Endothelial cell of umbilical vein (primary cell): Measurements from ENCODE around the gene CAMKV. TPM values are rescaled to one million over a fixed set of nuclear protein-coding genes. Genes with fewer than 3 reads are reported as not detected.

Experiments
- BruUV-seq: library from RNA; stranded (reverse); fragments of 400-500 nt; replicated peaks from 2 replicates; lab custom pipeline; 2021; lab: Mats Ljungman, UMichigan
- CTCF ChIA-PET: fragments of 300-600, 350-600 bp; sonication (Branson Sonifier 250); formaldehyde crosslinking; loops from one replicate; lab custom pipeline; 2021; ENCODE audit warnings: antibody characterized with exemption, inconsistent platforms; lab: Charles Lee
- POLR2A ChIA-PET: fragments of 300-600, 350-600 bp; sonication (Branson Sonifier 250); formaldehyde crosslinking; loops from one replicate; lab custom pipeline; 2021; ENCODE audit warnings: antibody characterized with exemption, inconsistent platforms; lab: Charles Lee
- DNase-seq: peaks from one replicate; pipeline ENCODE4 v3.0.0-alpha.2; 2011; ENCODE audit warnings: low read depth, low spot score
- FAIRE-seq: peaks from 2 replicates; lab custom pipeline; 2011; peaks lifted over from hg19 to GRCh38; lab: Jason Lieb, UNC
- H2AFZ ChIP-seq: 2 replicates; pipeline ENCODE4 v1.6.0; 2012; ENCODE audit warnings: low read depth, low read length, control low read depth, inconsistent platforms
- H3K27ac ChIP-seq: 2 replicates; pipeline ENCODE4 v1.5.1; 2011; ENCODE audit warnings: low read depth, mild to moderate bottlenecking, control low read depth, low read length, moderate library complexity; ENCODE audit not compliant: insufficient read depth
- H3K27me3 ChIP-seq, 2 experiments: 2 replicates each; pipeline versions ENCODE4 v1.6.0 to v1.6.1; 2011; ENCODE audit warnings: low read length in 2 of 2, mixed read lengths in 1 of 2; ENCODE audit not compliant: control insufficient read depth in 2 of 2, insufficient read depth in 2 of 2
- H3K36me3 ChIP-seq, 2 experiments: 2 replicates in 1 of 2; 3 replicates in 1 of 2; pipeline ENCODE4 v1.5.1; 2011; ENCODE audit warnings: low read length in 2 of 2, mild to moderate bottlenecking in 1 of 2, moderate library complexity in 1 of 2; ENCODE audit not compliant: control insufficient read depth in 2 of 2, insufficient read depth in 2 of 2; ENCODE audit errors: extremely low read depth in 1 of 2
- H3K4me1 ChIP-seq: 3 replicates; pipeline ENCODE4 v1.5.1; 2011; ENCODE audit warnings: mild to moderate bottlenecking, low read length; ENCODE audit not compliant: control insufficient read depth, insufficient read depth; ENCODE audit errors: extremely low read depth
- H3K4me2 ChIP-seq: 2 replicates; pipeline ENCODE4 v1.6.1; 2011; ENCODE audit warnings: low read length, control low read depth, mixed read lengths; ENCODE audit not compliant: insufficient read depth
- H3K4me3 ChIP-seq, 3 experiments: fragments of 200-600 bp in 1 of 3; sonication (generic), shearing (Covaris generic) in 1 of 3; replicated peaks in 1 of 3; 2 replicates each; pipeline ENCODE4 v1.5.1; 2011 to 2016; ENCODE audit warnings: control low read depth in 3 of 3, low read length in 3 of 3, mild to moderate bottlenecking in 2 of 3, inconsistent platforms in 1 of 3, low read depth in 1 of 3, moderate library complexity in 1 of 3; ENCODE audit not compliant: insufficient read depth in 1 of 3
- H3K79me2 ChIP-seq: 2 replicates; pipeline ENCODE4 v1.6.0; 2012; ENCODE audit warnings: low read length, inconsistent platforms; ENCODE audit not compliant: control insufficient read depth, insufficient read depth
- H3K9ac ChIP-seq: replicated peaks from 2 replicates; pipeline ENCODE3; 2011; ENCODE audit warnings: low read length, control low read depth; ENCODE audit not compliant: insufficient read depth; ENCODE audit errors: extremely low read depth
- H3K9me1 ChIP-seq: replicated peaks from 3 replicates; pipeline ENCODE4 v1.6.0; 2011; ENCODE audit warnings: mild to moderate bottlenecking, low read length; ENCODE audit not compliant: control insufficient read depth, insufficient read depth; ENCODE audit errors: extremely low read depth
- H3K9me3 ChIP-seq: replicated peaks from 2 replicates; pipeline ENCODE4 v1.5.1; 2012; ENCODE audit warnings: low read length, inconsistent platforms; ENCODE audit not compliant: control insufficient read depth, insufficient read depth
- H4K20me1 ChIP-seq: replicated peaks from 2 replicates; pipeline ENCODE3; 2011; ENCODE audit warnings: mild to moderate bottlenecking, low read length; ENCODE audit not compliant: control insufficient read depth, insufficient read depth; ENCODE audit errors: extremely low read depth
- CTCF ChIP-seq, 2 donors: IDR thresholded peaks; 1 replicate in 1 of 2; 2 replicates in 1 of 2; pipeline ENCODE4 v1.5.1; 2011; ENCODE audit warnings: low read length in 2 of 2, mild to moderate bottlenecking in 2 of 2, moderate library complexity in 2 of 2, control low read depth in 1 of 2, inconsistent platforms in 1 of 2, low read depth in 1 of 2; ENCODE audit not compliant: insufficient read depth in 1 of 2; ENCODE audit errors: extremely low read depth in 1 of 2
- EZH2 ChIP-seq: IDR thresholded peaks from 2 replicates; pipeline ENCODE4 v1.6.1; 2012; ENCODE audit warnings: borderline replicate concordance, low read depth, mild to moderate bottlenecking, moderate library complexity, low read length, inconsistent platforms; ENCODE audit not compliant: severe bottlenecking
- FOS ChIP-seq: IDR thresholded peaks from 2 replicates; pipeline ENCODE4 v1.6.1; 2011; ENCODE audit warnings: mild to moderate bottlenecking, low read length, moderate library complexity, borderline replicate concordance; ENCODE audit not compliant: insufficient read depth
- GATA2 ChIP-seq: IDR thresholded peaks from 2 replicates; pipeline ENCODE4 v1.7.0; 2011; ENCODE audit warnings: low read depth, mild to moderate bottlenecking, moderate library complexity, mixed read lengths, low read length; ENCODE audit not compliant: insufficient read length, insufficient read depth
- JUN ChIP-seq: IDR thresholded peaks from 2 replicates; pipeline ENCODE4 v1.6.1; 2011; ENCODE audit warnings: borderline replicate concordance, low read depth; ENCODE audit not compliant: insufficient read length, insufficient read depth
- MAX ChIP-seq: IDR thresholded peaks from 2 replicates; pipeline ENCODE4 v1.6.1; 2011; ENCODE audit not compliant: insufficient read depth, insufficient read length
- MYC ChIP-seq: IDR thresholded peaks from one replicate; pipeline ENCODE4 v1.6.1; 2011; ENCODE audit warnings: mild to moderate bottlenecking, low read depth, low read length
- POLR2A ChIP-seq: IDR thresholded peaks from 2 replicates; pipeline ENCODE4 v1.6.1; 2012; ENCODE audit warnings: low read depth, mild to moderate bottlenecking, control low read depth, low read length
- POLR2AphosphoS5 ChIP-seq: IDR thresholded peaks from 2 replicates; pipeline ENCODE4 v1.6.1; 2012; ENCODE audit warnings: low read depth, mild to moderate bottlenecking, control low read depth, low read length, moderate library complexity; ENCODE audit not compliant: insufficient read depth
- dilution Hi-C: fragments of 300-500 bp; cut with MboI; formaldehyde crosslinking; loops from one replicate; pipeline ENCODE4 v1.15.0; 2019; ENCODE audit warnings: low sequenced_read_pairs; ENCODE audit not compliant: extremely low pct_ligation_motif_present
- intact Hi-C: fragments of 100-400 bp; cut with micrococcal nuclease; formaldehyde crosslinking; loops from one replicate; pipeline ENCODE4 v1.10.0; 2022
- polyA plus RNA-seq, 4 experiments: library from polyadenylated mRNA; depleted of rRNA in 3 of 4; stranded (reverse) in 3 of 4; unstranded in 1 of 4; fragments of >200 nt; gene quantifications; 2 replicates each; pipeline versions ENCODE4 v1.2.1 to v1.2.3, GENCODE V29; 2011 to 2012; ENCODE audit warnings: missing spikeins in 1 of 4
- total RNA-seq: library from RNA; stranded (reverse); gene quantifications from 2 replicates; pipeline ENCODE4 v1.2.3, GENCODE V29; 2021

Gene CAMKV
- total and polyA plus RNA-seq, 2 donors (not counting 3 experiments of a cell fraction or from before 2014, with no cell fraction given) = not detected

- TF ChIP-seq CTCF (IDR thresholded peaks at IDR 0.05; ENCODE audit: extremely low read depth in 1 of 2, insufficient read depth in 1 of 2, low read depth in 1 of 2, low read length in 2 of 2) = no peak
- no peak for TF ChIP-seq EZH2
- TF ChIP-seq POLR2AphosphoS5 = no peak
- TF ChIP-seq GATA2 = no peak
- no peak for TF ChIP-seq MYC
- TF ChIP-seq FOS = no peak
- no peak for TF ChIP-seq JUN
- TF ChIP-seq MAX = no peak
- no peak for TF ChIP-seq POLR2A
- Histone ChIP-seq H3K4me1 (no peaks in the 10 kb centered on the region), H3K27ac (no peak overlapping the region), H3K36me3 (no peaks in the 10 kb centered on the region), H3K4me3 (no peak overlapping the region), H2AFZ (no peak overlapping the region), H4K20me1 (no peaks in the 10 kb centered on the region), H3K4me2 (no peak overlapping the region), H3K9me1 (no peaks in the 10 kb centered on the region), H3K27me3 (peaks cover 18 to 22% of the 10 kb centered on the region in 2 experiments), H3K79me2 (no peaks in the 10 kb centered on the region), H3K9me3 (no peaks in the 10 kb centered on the region), H3K9ac (no peak overlapping the region)
- POLR2A ChIA-PET = no interaction called here
- CTCF ChIA-PET = interaction anchor here (1.2 kb wide), 1 partner anchor 25 kb away, joined by 3 read pairs; no protein-coding TSS in a partner anchor
- dilution Hi-C loops = no loop called here
- FAIRE-seq = no peak
- intact Hi-C loops = no loop called here
- no peak for DNase-seq
- BruUV-seq = no TSS peak
Observed at GRCh38 chr3:49873623-49874022, 3.9 kb upstream of the CAMKV start.
